ENCODE measurements around the gene DICER1. TPM values are rescaled to one million over a fixed set of nuclear protein-coding genes. Genes with fewer than 3 reads are reported as not detected.
A peak's percentile ranks its signal among the peaks of the same experiment; 100 is the strongest.

Gene DICER1
- total and polyA plus RNA-seq, 12 donors = 7.1 to 81.5 (median 32.1) TPM

DNA sequence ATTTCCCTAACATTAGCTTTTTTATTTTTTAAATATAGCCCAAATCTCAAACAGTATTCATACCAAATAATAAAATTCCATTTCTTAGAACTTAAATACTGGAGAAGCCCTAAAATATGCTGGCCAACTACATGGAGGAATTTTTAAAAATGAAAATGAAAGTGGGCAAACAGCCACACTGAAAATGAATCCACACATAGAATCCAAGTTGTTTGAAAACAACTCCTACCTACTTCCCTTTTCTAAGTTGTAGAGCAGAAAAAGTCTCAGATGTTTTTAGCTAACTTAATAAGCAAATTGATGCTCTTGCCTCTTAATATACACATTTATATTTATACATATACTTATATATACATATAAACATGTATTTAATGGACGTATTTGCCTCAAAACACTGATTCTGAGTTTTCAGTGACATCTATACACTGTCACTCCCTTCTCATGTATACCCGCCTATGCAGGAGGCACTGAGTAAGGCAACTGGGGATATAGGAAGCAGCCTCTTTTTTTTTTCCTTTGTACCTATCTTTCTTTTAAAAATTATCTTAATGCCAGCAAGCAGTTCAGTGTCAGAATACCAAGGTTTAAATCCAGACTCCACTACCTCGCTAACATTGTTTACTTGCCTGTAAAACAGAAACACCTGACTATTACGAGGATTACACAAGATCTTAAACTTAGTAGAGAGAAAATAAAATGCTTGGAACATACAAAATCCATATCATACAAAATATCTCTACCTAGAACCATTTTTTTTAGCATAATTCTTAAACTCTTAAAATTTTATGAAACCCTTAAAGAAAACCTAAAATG lies 13.3 kb downstream of the DICER1 start:
- no peaks in the 10 kb centered on the region for H3K36me3 ChIP-seq (replicated peaks in 1 of 2)
- peak overlapping the region in 2 of 5 donors; percentile 18 to 57 for H3K27ac ChIP-seq
- no peak for DNase-seq
- no peaks in the 10 kb centered on the region for H3K27me3 ChIP-seq
- peak overlapping the region in 1 of 4 donors; percentile 40 for H3K4me3 ChIP-seq
- whole genome bisulfite sequencing, 4 donors = 68 to 73% (median 71%) methylated on average over 4 of the region's 4 CpGs
- intact Hi-C loops (cut with DNase I) = no loop called here
- no peaks in the 10 kb centered on the region for H3K9me3 ChIP-seq (replicated peaks in 1 of 3)
- H3K4me1 ChIP-seq (replicated peaks in 1 of 2) = peaks cover 25 to 73% of the 10 kb centered on the region in 2 donors
- TF ChIP-seq POLR2A (IDR thresholded peaks at IDR 0.05) = no peak
- TF ChIP-seq, protein P1, sequence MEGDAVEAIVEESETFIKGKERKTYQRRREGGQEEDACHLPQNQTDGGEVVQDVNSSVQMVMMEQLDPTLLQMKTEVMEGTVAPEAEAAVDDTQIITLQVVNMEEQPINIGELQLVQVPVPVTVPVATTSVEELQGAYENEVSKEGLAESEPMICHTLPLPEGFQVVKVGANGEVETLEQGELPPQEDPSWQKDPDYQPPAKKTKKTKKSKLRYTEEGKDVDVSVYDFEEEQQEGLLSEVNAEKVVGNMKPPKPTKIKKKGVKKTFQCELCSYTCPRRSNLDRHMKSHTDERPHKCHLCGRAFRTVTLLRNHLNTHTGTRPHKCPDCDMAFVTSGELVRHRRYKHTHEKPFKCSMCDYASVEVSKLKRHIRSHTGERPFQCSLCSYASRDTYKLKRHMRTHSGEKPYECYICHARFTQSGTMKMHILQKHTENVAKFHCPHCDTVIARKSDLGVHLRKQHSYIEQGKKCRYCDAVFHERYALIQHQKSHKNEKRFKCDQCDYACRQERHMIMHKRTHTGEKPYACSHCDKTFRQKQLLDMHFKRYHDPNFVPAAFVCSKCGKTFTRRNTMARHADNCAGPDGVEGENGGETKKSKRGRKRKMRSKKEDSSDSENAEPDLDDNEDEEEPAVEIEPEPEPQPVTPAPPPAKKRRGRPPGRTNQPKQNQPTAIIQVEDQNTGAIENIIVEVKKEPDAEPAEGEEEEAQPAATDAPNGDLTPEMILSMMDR (IDR thresholded peaks at IDR 0.05) = no peak

DNA sequence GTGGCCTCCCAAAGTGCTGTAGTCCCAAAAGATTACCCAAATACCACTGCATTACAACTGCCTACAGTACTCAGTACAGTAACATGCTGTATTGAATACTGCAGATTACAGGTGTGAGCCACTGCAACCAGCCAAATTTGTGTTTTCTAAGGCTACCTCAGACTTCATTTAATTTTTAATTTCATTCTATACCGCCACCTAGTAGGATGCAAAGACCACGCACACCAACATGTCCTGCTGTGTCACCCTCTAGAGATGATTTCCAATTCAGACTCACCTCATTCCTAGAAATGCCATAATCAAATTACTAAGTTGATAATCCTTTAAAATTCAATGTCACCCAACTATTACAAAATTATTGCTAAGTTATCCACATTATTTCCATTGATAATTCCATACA lies 15.1 kb downstream of the DICER1 start:
- Histone ChIP-seq H3K4me1 (replicated peaks in 1 of 2) (peaks cover 21 to 77% of the 10 kb centered on the region in 2 donors), H3K4me3 (no peak overlapping the region), H3K36me3 (replicated peaks in 1 of 2) (no peaks in the 10 kb centered on the region), H3K9me3 (replicated peaks in 1 of 3) (no peaks in the 10 kb centered on the region), H3K27ac (peak overlapping the region in 1 of 5 donors; percentile 76), H3K27me3 (no peaks in the 10 kb centered on the region)
- DNase-seq = no peak
- TF ChIP-seq, protein P1 (IDR thresholded peaks at IDR 0.05) = no peak
- no peak for TF ChIP-seq POLR2A (IDR thresholded peaks at IDR 0.05)
- 94 to 100% (median 96%) methylated on average over 2 of the region's 2 CpGs for WGBS, 4 donors
- intact Hi-C loops (cut with DNase I) = no loop called here

DNA sequence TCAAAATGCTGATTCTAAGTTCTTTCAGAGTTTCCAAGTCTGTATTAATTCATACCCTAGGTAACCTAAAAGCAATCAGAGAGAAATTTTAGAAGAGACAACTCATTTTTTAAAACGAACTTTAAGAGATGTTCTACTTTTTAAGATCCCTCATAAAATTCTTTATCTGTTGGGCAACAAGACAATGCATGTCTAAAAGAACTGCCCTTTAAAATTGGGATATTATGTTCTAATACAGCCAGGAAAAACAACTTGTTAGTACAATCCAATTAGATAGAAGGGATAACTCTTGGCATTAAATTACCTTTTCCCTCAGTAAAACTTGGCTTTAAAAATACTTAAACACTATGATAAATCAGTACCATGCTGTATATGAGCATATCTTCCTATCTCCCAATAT lies 15.6 kb downstream of the DICER1 start:
- Histone ChIP-seq H3K4me1 (replicated peaks in 1 of 2) (peaks cover 21 to 75% of the 10 kb centered on the region in 2 donors), H3K36me3 (replicated peaks in 1 of 2) (no peaks in the 10 kb centered on the region), H3K4me3 (no peak overlapping the region), H3K27me3 (no peaks in the 10 kb centered on the region), H3K9me3 (replicated peaks in 1 of 3) (no peaks in the 10 kb centered on the region), H3K27ac (peak overlapping the region in 1 of 5 donors; percentile 76)
- WGBS, 4 donors = 24 to 37% (median 28%) methylated on average over 1 of the region's 1 CpG
- intact Hi-C loops (cut with DNase I) = no loop called here
- DNase-seq = no peak
- TF ChIP-seq POLR2A (IDR thresholded peaks at IDR 0.05) = no peak
- TF ChIP-seq, protein P1 (IDR thresholded peaks at IDR 0.05) = no peak

DNA sequence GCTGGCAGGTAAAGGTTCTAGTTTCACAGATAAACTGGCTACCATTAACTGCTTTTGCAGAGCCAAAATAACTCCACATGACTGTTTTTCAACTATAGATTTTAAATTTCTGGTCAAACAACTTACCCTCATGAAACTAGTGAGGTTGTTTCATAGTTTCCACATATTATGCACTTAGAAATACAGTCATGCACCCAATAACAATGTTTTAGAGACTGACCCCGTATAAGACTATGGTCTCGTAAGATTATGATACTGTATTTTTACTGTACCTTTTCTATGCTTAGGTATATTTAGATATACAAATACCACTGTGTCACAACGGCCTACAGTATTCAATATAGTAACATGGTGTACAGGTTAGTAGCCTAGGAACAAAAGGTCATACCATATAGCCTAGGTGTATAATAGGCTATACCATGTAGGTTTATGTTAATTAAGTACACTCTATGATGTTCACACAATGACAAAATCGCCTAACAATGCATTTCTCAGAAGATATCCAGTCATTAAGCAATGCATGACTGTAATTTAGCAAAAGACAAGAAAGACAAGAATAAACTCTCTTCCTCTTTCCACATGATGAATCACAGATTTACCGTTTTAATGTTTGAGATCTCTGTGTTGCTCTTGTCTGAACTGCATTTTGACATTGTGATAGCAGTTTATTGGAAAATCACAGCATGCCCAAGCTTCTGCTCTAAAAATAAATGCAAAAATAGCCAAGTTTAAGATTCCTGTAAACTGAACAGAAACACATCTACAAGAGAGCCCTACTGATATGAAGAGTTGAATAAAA lies 17.1 kb downstream of the DICER1 start:
- Histone ChIP-seq H3K27ac (peak overlapping the region; percentile 35 to 82 (median 76)), H3K36me3 (replicated peaks in 1 of 2) (no peaks in the 10 kb centered on the region), H3K9me3 (replicated peaks in 1 of 3) (no peaks in the 10 kb centered on the region), H3K4me3 (no peak overlapping the region), H3K4me1 (replicated peaks in 1 of 2) (peaks cover 21 to 67% of the 10 kb centered on the region in 2 donors), H3K27me3 (no peaks in the 10 kb centered on the region)
- TF ChIP-seq POLR2A (IDR thresholded peaks at IDR 0.05) = no peak
- TF ChIP-seq, protein P1 (IDR thresholded peaks at IDR 0.05) = no peak
- intact Hi-C loops (cut with DNase I) = no loop called here
- no peak for DNase-seq
- 59 to 64% (median 63%) methylated on average over 5 of the region's 5 CpGs for WGBS, 4 donors

Data from adrenal gland (tissue), 12 donors.